Ishikawa (cell line): ENCODE results near the gene TMEM242.

ENCODE experiments used
- CEBPB ChIP-seq: IDR thresholded peaks from 2 replicates; pipeline ENCODE4 v1.6.1; 2012
- EP300 ChIP-seq: IDR thresholded peaks from 2 replicates; pipeline ENCODE4 v1.6.1; 2012; ENCODE audit warnings: borderline replicate concordance
- RAD21 ChIP-seq: IDR thresholded peaks from 2 replicates; pipeline ENCODE4 v1.6.1; 2012; ENCODE audit warnings: low read depth
- TAF1 ChIP-seq: IDR thresholded peaks from 2 replicates; pipeline ENCODE4 v1.6.1; 2012; ENCODE audit warnings: low read depth, mild to moderate bottlenecking
- ZBTB7A ChIP-seq: IDR thresholded peaks from 2 replicates; pipeline ENCODE4 v1.6.1; 2012; ENCODE audit warnings: low read depth
- TF ChIP-seq, protein P1 (sequence below): IDR thresholded peaks from 2 replicates; pipeline ENCODE4 v1.6.1; 2012; ENCODE audit warnings: low read depth, mild to moderate bottlenecking
- TF ChIP-seq, protein P2 (sequence below): IDR thresholded peaks from 2 replicates; pipeline ENCODE4 v1.6.1; 2012

DNA sequence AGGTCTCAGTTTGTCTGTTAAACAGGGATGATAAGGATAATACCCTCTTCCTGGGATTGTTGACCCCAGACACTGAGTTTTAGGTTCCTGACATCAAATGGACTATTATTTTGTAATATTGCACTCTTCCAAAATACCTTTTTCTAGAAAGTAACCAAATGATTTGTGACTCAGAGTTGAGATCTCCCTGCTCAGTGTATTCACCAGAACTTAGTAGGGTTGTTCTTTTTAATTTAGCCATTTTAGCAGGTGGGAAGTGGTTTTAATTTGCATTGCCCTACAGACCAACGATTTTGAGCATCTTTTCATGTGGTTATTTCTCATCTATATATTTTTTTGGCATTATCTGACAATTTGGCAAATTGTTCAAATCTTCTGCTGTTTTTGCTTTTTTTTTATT, 75.1 kb downstream of the TMEM242 start:
- TF ChIP-seq, protein P1, sequence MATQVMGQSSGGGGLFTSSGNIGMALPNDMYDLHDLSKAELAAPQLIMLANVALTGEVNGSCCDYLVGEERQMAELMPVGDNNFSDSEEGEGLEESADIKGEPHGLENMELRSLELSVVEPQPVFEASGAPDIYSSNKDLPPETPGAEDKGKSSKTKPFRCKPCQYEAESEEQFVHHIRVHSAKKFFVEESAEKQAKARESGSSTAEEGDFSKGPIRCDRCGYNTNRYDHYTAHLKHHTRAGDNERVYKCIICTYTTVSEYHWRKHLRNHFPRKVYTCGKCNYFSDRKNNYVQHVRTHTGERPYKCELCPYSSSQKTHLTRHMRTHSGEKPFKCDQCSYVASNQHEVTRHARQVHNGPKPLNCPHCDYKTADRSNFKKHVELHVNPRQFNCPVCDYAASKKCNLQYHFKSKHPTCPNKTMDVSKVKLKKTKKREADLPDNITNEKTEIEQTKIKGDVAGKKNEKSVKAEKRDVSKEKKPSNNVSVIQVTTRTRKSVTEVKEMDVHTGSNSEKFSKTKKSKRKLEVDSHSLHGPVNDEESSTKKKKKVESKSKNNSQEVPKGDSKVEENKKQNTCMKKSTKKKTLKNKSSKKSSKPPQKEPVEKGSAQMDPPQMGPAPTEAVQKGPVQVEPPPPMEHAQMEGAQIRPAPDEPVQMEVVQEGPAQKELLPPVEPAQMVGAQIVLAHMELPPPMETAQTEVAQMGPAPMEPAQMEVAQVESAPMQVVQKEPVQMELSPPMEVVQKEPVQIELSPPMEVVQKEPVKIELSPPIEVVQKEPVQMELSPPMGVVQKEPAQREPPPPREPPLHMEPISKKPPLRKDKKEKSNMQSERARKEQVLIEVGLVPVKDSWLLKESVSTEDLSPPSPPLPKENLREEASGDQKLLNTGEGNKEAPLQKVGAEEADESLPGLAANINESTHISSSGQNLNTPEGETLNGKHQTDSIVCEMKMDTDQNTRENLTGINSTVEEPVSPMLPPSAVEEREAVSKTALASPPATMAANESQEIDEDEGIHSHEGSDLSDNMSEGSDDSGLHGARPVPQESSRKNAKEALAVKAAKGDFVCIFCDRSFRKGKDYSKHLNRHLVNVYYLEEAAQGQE, result no peak
- TF ChIP-seq CEBPB (no peak), ZBTB7A (no peak), EP300 (no peak), RAD21 (no peak), TAF1 (no peak)
- TF ChIP-seq, protein P2, sequence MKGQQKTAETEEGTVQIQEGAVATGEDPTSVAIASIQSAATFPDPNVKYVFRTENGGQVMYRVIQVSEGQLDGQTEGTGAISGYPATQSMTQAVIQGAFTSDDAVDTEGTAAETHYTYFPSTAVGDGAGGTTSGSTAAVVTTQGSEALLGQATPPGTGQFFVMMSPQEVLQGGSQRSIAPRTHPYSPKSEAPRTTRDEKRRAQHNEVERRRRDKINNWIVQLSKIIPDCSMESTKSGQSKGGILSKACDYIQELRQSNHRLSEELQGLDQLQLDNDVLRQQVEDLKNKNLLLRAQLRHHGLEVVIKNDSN, result no peak
